ENCODE measurements around the gene MED27.

MED27 gene

GRCh38 chr9:132041798-132042197 lies 37.9 kb downstream of the MED27 start:
- in situ Hi-C loops (cut with MboI; ENCODE audit: low sequenced_read_pairs, unreplicated experiment): no loop called here
- no peak for TF ChIP-seq CTCF (IDR thresholded peaks at IDR 0.05; ENCODE audit: borderline replicate concordance, control extremely low read depth, extremely low read depth, insufficient read depth, missing control alignments)
- DNase-seq (ENCODE audit: low spot score): no peak

GRCh38 chr9:132040808-132041207 lies 38.9 kb downstream of the MED27 start:
- no peak for TF ChIP-seq CTCF (IDR thresholded peaks at IDR 0.05; ENCODE audit: borderline replicate concordance, control extremely low read depth, extremely low read depth, insufficient read depth, missing control alignments)
- in situ Hi-C loops (cut with MboI; ENCODE audit: low sequenced_read_pairs, unreplicated experiment): no loop called here
- DNase-seq (ENCODE audit: low spot score): no peak

- no peak for DNase-seq (ENCODE audit: low spot score)
- no peak for TF ChIP-seq CTCF (IDR thresholded peaks at IDR 0.05; ENCODE audit: borderline replicate concordance, control extremely low read depth, extremely low read depth, insufficient read depth, missing control alignments)
- in situ Hi-C loops (cut with MboI; ENCODE audit: low sequenced_read_pairs, unreplicated experiment): no loop called here
These were observed 39.4 kb downstream of the MED27 start for GRCh38 chr9:132040246-132040645.

- DNase-seq (ENCODE audit: low spot score): no peak
- in situ Hi-C loops (cut with MboI; ENCODE audit: low sequenced_read_pairs, unreplicated experiment): no loop called here
- TF ChIP-seq CTCF (IDR thresholded peaks at IDR 0.05; ENCODE audit: borderline replicate concordance, control extremely low read depth, extremely low read depth, insufficient read depth, missing control alignments): no peak
These were observed 40.4 kb downstream of the MED27 start for GRCh38 chr9:132039284-132039683.

- DNase-seq (ENCODE audit: low spot score): no peak
- no peak for TF ChIP-seq CTCF (IDR thresholded peaks at IDR 0.05; ENCODE audit: borderline replicate concordance, control extremely low read depth, extremely low read depth, insufficient read depth, missing control alignments)
- in situ Hi-C loops (cut with MboI; ENCODE audit: low sequenced_read_pairs, unreplicated experiment): no loop called here
These were observed 42.2 kb downstream of the MED27 start for GRCh38 chr9:132037458-132037857.

GRCh38 chr9:132036521-132036920 lies 43.1 kb downstream of the MED27 start:
- in situ Hi-C loops (cut with MboI; ENCODE audit: low sequenced_read_pairs, unreplicated experiment): no loop called here
- no peak for TF ChIP-seq CTCF (IDR thresholded peaks at IDR 0.05; ENCODE audit: borderline replicate concordance, control extremely low read depth, extremely low read depth, insufficient read depth, missing control alignments)
- DNase-seq (ENCODE audit: low spot score): no peak

- DNase-seq (ENCODE audit: low spot score): no peak
- in situ Hi-C loops (cut with MboI; ENCODE audit: low sequenced_read_pairs, unreplicated experiment): no loop called here
- TF ChIP-seq CTCF (IDR thresholded peaks at IDR 0.05; ENCODE audit: borderline replicate concordance, control extremely low read depth, extremely low read depth, insufficient read depth, missing control alignments): no peak
These were observed 44.0 kb downstream of the MED27 start for GRCh38 chr9:132035679-132036078.
